G401 (cell line): ENCODE data around the gene OTUB2. TPM values are rescaled to one million over a fixed set of nuclear protein-coding genes. Genes with fewer than 3 reads are reported as not detected.

Experiments used
- DNase-seq: peaks from one replicate; pipeline ENCODE4 v3.0.0-alpha.2; 2015; ENCODE audit warnings: low spot score
- in situ Hi-C: cut with HindIII; loops from 2 replicates; pipeline ENCODE4 v1.10.0; 2016; ENCODE audit warnings: low sequenced_read_pairs, mixed read lengths
- total RNA-seq: library from RNA; depleted of rRNA; stranded (reverse); fragments of >200 nt; shearing (Covaris generic); gene quantifications from 2 replicates; pipeline ENCODE4 v1.2.3, GENCODE V29; 2014; rRNA removed

OTUB2 gene
- total RNA-seq, 1 experiment from 2014 or later = 3.3 TPM

- DNase-seq = no peak
- in situ Hi-C loops = no loop called here
Observed at GRCh38 chr14:94075008-94075407, 48.9 kb downstream of the OTUB2 start.

GRCh38 chr14:94077111-94077821, 51.1 kb downstream of the OTUB2 start:
- no peak for DNase-seq
- in situ Hi-C loops = no loop called here

GRCh38 chr14:94077823-94078222, 51.7 kb downstream of the OTUB2 start:
- in situ Hi-C loops = no loop called here

GRCh38 chr14:94079891-94080620, 53.9 kb downstream of the OTUB2 start:
- in situ Hi-C loops = no loop called here
- peak; percentile 58 for DNase-seq

More at GRCh38 chr14:94077823-94078222, 51.7 kb downstream of the OTUB2 start:
- DNase-seq = no peak

- in situ Hi-C loops = no loop called here
- peak; percentile 97 for DNase-seq
Observed at GRCh38 chr14:94080621-94081385, 54.7 kb downstream of the OTUB2 start, which contains the start of the genes DDX24 and IFI27L1. Gene DDX24, minus strand, starts transcription at chr14:94081202. Its CDS starts 1,460 bp downstream, at chr14:94079742. Gene IFI27L1, plus strand, starts transcription at chr14:94081310. Its CDS starts 15,628 bp downstream, at chr14:94096938.

- in situ Hi-C loops = no loop called here
Observed at GRCh38 chr14:94081386-94081820, 55.3 kb downstream of the OTUB2 start.

GRCh38 chr14:94087891-94088290, 61.8 kb downstream of the OTUB2 start:
- in situ Hi-C loops = no loop called here
- DNase-seq = no peak

More at GRCh38 chr14:94081386-94081820, 55.3 kb downstream of the OTUB2 start:
- no peak for DNase-seq

- in situ Hi-C loops = no loop called here
- no peak for DNase-seq
Observed at GRCh38 chr14:94088516-94088915, 62.4 kb downstream of the OTUB2 start.

- in situ Hi-C loops = no loop called here
- no peak for DNase-seq
Observed at GRCh38 chr14:94089479-94089878, 63.3 kb downstream of the OTUB2 start.

GRCh38 chr14:94093418-94093817, 67.3 kb downstream of the OTUB2 start:
- in situ Hi-C loops = no loop called here
- no peak for DNase-seq

GRCh38 chr14:94097091-94097490, 71.0 kb downstream of the OTUB2 start:
- in situ Hi-C loops = no loop called here
- DNase-seq = no peak

Other genes with a start within 250 kb of the OTUB2 start
- gene PRIMA1, start 237.9 kb upstream of the OTUB2 start, total RNA-seq = not detected in 2 replicates
- gene FAM181A, start 99.0 kb upstream of the OTUB2 start, total RNA-seq = not detected in 2 replicates
- 7.9 and 9.9 TPM in 2 replicates for gene ASB2, start 49.8 kb upstream of the OTUB2 start, total RNA-seq
- gene CCDC197, start 29.0 kb upstream of the OTUB2 start, total RNA-seq = not detected in 2 replicates
- 98.8 and 145 TPM in 2 replicates for gene DDX24, start 54.9 kb downstream of the OTUB2 start, total RNA-seq
- gene IFI27L1, start 55.0 kb downstream of the OTUB2 start, total RNA-seq = 7.9 and 20.6 TPM in 2 replicates
- gene IFI27, start 84.4 kb downstream of the OTUB2 start, total RNA-seq = not detected in 2 replicates
- 92.3 and 158 TPM in 2 replicates for gene IFI27L2, start 103.3 kb downstream of the OTUB2 start, total RNA-seq
- 2.1 and 4.7 TPM in 2 replicates for gene PPP4R4, start 148.0 kb downstream of the OTUB2 start, total RNA-seq